Liver (tissue), 3 donors: ENCODE results near the gene SWAP70.

Experiments
- ATF3 ChIP-seq: IDR thresholded peaks from 2 replicates; pipeline ENCODE4 v1.6.1; 2016; ENCODE audit warnings: antibody characterized with exemption
- EGR1 ChIP-seq, 2 donors: IDR thresholded peaks; 2 replicates each; pipeline ENCODE4 v1.6.1; 2016 to 2018; ENCODE audit warnings: antibody characterized with exemption in 2 of 2, low read depth in 2 of 2
- FOXA1 ChIP-seq: IDR thresholded peaks from 2 replicates; pipeline ENCODE4 v1.6.1; 2016; ENCODE audit warnings: antibody characterized with exemption
- GABPA ChIP-seq, 2 donors: IDR thresholded peaks in 1 of 2; conservative IDR thresholded peaks in 1 of 2; 2 replicates each; pipeline ENCODE4 v1.6.1; 2016; ENCODE audit warnings: antibody characterized with exemption in 2 of 2, mild to moderate bottlenecking in 1 of 2, moderate library complexity in 1 of 2
- HNF4A ChIP-seq, 2 donors: conservative IDR thresholded peaks; 2 replicates each; pipeline ENCODE4 v1.6.1; 2016; ENCODE audit warnings: antibody characterized with exemption in 2 of 2, mild to moderate bottlenecking in 2 of 2
- HNF4G ChIP-seq: IDR thresholded peaks from 2 replicates; pipeline ENCODE4 v1.6.1; 2016; ENCODE audit warnings: antibody characterized with exemption
- JUND ChIP-seq, 2 donors: IDR thresholded peaks; 2 replicates each; pipeline ENCODE4 v1.6.1; 2016; ENCODE audit warnings: antibody characterized with exemption in 2 of 2
- RAD21 ChIP-seq, 2 donors: IDR thresholded peaks; 2 replicates each; pipeline ENCODE4 v1.6.1; 2016; ENCODE audit warnings: antibody characterized with exemption in 2 of 2, mild to moderate bottlenecking in 2 of 2
- REST ChIP-seq: IDR thresholded peaks from 2 replicates; pipeline ENCODE4 v1.6.1; 2016; ENCODE audit warnings: antibody characterized with exemption, mild to moderate bottlenecking
- SP1 ChIP-seq: IDR thresholded peaks from 2 replicates; pipeline ENCODE4 v1.6.1; 2018; ENCODE audit warnings: antibody characterized with exemption, mild to moderate bottlenecking
- YY1 ChIP-seq: IDR thresholded peaks from 2 replicates; pipeline ENCODE4 v1.6.1; 2016; ENCODE audit warnings: antibody characterized with exemption, mild to moderate bottlenecking
- TF ChIP-seq, protein P1 (sequence below): fragments of 150-350 bp; IDR thresholded peaks from 2 replicates; pipeline ENCODE4 v1.5.1; 2017; ENCODE audit warnings: improper control_type of control experiment, low read depth, low read length; ENCODE audit not compliant: missing input control
- TF ChIP-seq, protein P2 (sequence below): IDR thresholded peaks from 2 replicates; pipeline ENCODE4 v1.6.1; 2016; ENCODE audit warnings: antibody characterized with exemption
- TF ChIP-seq, protein P3 (sequence below): IDR thresholded peaks from 2 replicates; pipeline ENCODE4 v1.6.1; 2016; ENCODE audit warnings: antibody characterized with exemption
- donor health status: healthy.
- donor health status: healthy.

- TF ChIP-seq, protein P1, sequence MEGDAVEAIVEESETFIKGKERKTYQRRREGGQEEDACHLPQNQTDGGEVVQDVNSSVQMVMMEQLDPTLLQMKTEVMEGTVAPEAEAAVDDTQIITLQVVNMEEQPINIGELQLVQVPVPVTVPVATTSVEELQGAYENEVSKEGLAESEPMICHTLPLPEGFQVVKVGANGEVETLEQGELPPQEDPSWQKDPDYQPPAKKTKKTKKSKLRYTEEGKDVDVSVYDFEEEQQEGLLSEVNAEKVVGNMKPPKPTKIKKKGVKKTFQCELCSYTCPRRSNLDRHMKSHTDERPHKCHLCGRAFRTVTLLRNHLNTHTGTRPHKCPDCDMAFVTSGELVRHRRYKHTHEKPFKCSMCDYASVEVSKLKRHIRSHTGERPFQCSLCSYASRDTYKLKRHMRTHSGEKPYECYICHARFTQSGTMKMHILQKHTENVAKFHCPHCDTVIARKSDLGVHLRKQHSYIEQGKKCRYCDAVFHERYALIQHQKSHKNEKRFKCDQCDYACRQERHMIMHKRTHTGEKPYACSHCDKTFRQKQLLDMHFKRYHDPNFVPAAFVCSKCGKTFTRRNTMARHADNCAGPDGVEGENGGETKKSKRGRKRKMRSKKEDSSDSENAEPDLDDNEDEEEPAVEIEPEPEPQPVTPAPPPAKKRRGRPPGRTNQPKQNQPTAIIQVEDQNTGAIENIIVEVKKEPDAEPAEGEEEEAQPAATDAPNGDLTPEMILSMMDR: no peak
- no peak for TF ChIP-seq ATF3
- no peak for TF ChIP-seq HNF4A (conservative IDR thresholded peaks at IDR 0.05)
- TF ChIP-seq GABPA (IDR thresholded peaks at IDR 0.05 in 1 of 2, conservative IDR thresholded peaks at IDR 0.05 in 1 of 2): no peak
- no peak for TF ChIP-seq SP1
- TF ChIP-seq RAD21 (IDR thresholded peaks at IDR 0.05): no peak
- no peak for TF ChIP-seq REST
- TF ChIP-seq YY1: no peak
- TF ChIP-seq FOXA1: no peak
- TF ChIP-seq JUND (IDR thresholded peaks at IDR 0.05): no peak
- TF ChIP-seq, protein P2, sequence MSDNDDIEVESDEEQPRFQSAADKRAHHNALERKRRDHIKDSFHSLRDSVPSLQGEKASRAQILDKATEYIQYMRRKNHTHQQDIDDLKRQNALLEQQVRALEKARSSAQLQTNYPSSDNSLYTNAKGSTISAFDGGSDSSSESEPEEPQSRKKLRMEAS: no peak
- TF ChIP-seq, protein P3, sequence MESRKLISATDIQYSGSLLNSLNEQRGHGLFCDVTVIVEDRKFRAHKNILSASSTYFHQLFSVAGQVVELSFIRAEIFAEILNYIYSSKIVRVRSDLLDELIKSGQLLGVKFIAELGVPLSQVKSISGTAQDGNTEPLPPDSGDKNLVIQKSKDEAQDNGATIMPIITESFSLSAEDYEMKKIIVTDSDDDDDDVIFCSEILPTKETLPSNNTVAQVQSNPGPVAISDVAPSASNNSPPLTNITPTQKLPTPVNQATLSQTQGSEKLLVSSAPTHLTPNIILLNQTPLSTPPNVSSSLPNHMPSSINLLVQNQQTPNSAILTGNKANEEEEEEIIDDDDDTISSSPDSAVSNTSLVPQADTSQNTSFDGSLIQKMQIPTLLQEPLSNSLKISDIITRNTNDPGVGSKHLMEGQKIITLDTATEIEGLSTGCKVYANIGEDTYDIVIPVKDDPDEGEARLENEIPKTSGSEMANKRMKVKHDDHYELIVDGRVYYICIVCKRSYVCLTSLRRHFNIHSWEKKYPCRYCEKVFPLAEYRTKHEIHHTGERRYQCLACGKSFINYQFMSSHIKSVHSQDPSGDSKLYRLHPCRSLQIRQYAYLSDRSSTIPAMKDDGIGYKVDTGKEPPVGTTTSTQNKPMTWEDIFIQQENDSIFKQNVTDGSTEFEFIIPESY: no peak
- no peak for TF ChIP-seq HNF4G
- TF ChIP-seq EGR1 (IDR thresholded peaks at IDR 0.05; ENCODE audit: low read depth in 2 of 2): no peak
These were observed 99.4 kb downstream of the SWAP70 start for GRCh38 chr11:9763301-9763700.
